ENCODE results near the gene DPYD.

The DPYD gene

DNA sequence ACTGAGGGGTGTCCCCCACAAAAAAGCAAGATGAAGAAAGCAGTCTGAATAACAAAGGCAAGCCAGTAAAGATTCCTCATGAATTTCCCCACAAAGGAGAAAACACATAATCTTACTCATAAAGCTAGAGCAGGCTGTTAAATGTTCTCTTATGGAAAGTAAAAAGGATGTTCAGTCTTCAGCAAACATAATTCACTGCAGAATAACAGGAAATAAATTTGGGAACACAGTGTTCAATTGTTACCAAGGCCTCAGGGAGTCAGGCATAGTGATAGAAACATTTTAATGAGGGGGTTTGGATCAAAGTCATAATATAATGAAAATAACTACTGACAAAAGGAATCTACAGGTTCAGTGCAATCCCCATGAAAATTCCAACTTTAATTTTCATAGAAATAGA is 297.6 kb downstream of the DPYD start:
- DNase-seq (ENCODE audit: low read depth in 1 of 2, low spot score in 1 of 2) = no peak

DNA sequence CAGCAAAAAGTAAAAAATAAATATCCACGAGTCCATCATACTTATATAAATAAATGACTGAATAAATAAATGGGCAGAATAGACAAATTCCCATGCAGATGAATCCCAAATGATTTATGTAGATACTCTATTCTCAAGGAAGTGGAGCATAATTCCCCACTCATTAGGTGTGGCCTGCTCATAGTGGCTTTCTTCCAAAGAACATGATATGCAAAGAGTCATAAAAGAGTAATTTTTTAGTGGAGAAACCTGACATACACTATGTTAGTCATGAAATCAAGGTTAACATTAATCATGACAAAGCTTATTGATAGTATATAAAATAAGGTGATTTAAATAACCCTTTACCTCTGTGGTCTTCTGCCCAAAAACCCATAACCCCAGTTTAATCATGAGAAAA is 298.9 kb downstream of the DPYD start:
- DNase-seq (ENCODE audit: low read depth in 1 of 2, low spot score in 1 of 2) = no peak

DNA sequence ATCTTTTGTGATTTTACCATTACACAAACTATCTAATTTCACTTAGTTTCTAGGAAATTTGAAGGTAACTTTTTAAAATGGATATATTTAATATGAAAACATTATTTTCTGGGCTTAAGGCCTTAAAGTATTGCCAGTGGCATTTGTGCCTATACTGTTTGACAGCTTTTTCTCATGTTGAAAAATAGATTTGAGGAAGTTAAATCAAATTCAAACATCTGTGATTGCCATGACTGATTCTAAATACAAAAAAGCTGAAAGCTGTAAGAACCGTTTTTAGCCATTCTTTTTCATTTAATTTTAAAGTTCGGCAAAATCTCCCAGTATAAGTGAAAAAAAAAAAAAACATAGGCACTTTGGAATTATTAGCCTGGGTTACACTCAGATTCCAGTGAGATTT is 301.1 kb downstream of the DPYD start:
- DNase-seq (ENCODE audit: low read depth in 1 of 2, low spot score in 1 of 2) = no peak

DNA sequence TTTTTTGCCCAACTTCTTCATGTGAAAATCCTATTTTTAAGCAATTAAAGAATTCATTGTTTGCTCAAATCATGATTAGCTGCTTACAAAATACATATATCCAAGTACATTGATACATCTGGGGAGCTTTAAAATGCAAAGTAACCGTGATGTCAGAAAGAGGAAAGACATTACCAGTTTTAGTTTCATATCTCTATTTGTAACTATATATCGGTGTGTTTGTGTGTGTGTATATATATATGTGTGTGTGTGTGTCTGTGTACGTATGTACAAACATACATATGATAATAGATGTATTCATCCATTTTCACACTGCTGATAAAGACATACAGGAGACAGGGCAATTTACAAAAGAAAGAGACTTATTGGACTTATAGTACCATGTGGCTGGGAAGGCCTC is 310.1 kb downstream of the DPYD start:
- no peak for DNase-seq (ENCODE audit: low read depth in 1 of 2, low spot score in 1 of 2)

DNA sequence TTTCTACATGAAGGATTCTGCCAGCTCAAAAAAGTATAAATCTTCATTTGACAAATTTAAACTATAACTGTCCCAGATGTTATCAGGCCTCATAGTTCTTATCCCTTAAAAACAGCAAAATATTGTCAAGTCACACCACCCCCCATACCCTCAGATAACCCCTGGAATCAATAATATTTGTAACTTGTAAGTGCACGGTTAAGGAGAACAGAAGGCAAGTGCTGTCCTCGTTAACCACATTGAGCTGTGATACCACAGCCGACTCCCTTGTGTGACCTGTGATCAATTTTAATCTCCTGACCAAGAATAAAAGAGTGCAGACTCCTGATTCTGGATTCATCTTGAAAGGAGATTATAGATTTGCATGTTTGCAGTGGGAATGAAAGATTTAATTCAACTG is 310.7 kb downstream of the DPYD start:
- no peak for DNase-seq (ENCODE audit: low read depth in 1 of 2, low spot score in 1 of 2)

DNA sequence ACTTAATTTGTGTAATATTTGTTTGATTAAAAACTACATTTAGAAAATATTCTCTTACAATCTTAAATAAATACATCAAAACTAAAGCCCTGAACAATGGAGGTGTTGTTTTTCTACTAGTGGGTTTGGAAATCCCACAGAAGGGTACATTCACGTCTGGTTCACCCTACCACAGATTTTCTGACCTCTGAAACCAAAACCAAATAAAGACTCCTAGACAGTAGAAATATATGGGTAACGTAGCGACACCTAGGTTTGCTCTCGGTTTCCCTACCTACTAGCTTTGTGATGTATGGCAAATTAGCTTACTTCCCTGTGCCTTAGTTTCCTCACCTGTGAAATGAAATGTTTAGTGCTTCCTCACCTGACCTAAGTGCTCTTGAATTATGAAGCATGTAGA is 312.6 kb downstream of the DPYD start:
- DNase-seq (ENCODE audit: low read depth in 1 of 2, low spot score in 1 of 2) = no peak

DNA sequence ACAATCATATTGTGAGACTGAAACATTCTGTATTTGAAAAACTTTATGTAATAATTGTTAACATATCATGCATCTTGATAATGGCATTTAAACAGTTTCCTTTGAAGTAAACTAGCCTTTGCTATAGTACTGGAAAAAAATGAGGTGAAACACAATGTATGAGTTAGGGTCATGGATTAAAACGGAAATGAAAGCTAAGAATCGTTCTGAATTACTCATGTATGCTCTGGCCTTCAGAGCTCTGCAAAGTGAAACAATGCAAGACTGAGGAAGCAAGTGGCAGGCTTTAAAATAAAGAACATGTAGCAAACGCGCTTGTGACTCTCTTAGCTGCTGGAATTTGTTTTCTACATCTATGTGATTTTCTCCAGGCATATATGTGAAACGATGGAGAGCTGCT is 317.1 kb downstream of the DPYD start:
- no peak for DNase-seq (ENCODE audit: low read depth in 1 of 2, low spot score in 1 of 2)

DNA sequence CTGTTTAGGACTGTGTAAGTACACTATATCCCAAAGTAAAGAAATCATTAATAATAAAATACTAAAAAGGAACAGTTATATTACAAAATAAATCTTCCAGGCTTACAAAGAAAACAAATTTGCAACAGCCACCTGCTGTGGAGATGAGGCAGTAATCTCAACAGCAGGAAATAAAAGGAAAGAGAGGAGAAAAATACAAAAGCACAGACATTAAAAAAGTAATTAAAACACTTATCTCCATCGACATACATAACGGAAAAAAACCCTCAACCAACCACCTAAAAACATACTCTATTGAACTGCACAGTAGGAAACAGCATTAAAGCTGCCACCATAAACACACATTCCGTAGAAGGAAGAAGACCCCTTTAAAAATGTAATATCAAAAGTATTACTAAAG is 317.6 kb downstream of the DPYD start:
- no peak for DNase-seq (ENCODE audit: low read depth in 1 of 2, low spot score in 1 of 2)

DNA sequence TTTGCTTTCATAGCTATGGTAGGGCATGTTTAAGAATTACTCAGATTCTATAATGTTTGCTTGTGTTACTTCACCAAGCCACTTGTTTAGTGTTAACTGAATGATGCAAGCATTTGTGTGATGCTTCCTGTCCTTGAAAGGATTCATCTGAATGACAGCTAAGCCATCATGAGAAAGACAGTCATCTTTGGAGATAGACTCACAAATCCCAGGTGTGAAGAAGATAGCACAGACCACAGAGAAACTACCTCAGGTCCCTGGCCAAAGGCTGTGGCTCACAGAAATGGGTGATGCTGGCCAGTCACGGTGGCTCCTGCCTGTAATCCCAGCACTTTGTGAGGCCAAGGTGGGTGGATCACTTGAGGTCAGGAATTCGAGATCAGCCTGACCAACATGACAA is 321.4 kb downstream of the DPYD start:
- no peak for DNase-seq (ENCODE audit: low read depth in 1 of 2, low spot score in 1 of 2)

DNA sequence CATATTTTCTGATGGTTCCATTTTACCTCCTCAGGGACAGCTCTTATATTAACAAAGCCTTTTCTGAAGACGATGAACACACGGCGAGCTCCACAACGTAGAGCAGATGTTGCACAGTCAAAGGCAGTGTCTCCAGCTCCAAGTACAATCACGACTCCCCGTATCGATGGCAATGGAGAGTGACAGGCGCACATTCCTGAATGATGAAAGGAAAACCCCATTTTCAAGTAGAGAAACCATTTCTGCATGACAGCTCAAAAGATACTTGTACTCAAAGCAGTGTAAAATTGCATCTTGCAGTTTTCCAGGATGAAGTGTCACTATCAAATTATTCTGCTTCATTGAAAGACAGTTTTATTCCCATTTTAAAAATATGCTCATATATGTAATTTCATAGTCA is 327.6 kb downstream of the DPYD start:
- DNase-seq (ENCODE audit: low read depth in 1 of 2, low spot score in 1 of 2) = no peak

DNA sequence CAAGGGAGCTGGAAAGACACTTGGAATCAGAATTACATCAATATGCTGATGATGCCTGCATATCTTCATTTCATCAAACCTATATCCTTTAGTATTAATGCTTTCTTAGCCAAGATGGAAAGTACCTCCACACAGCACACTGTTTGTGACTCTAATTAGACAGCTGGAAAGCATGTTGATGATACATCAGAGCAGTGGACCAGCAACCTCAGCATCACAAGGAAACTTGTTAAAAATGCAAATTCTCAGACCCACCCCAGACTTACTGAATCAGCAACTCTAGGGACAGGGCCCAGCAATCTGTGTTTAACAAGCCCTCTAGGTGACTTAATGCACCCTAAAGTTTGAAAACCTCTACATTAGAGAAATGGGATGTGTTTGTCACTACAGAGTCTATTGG is 332.1 kb downstream of the DPYD start:
- DNase-seq (ENCODE audit: low read depth in 1 of 2, low spot score in 1 of 2) = no peak

DNA sequence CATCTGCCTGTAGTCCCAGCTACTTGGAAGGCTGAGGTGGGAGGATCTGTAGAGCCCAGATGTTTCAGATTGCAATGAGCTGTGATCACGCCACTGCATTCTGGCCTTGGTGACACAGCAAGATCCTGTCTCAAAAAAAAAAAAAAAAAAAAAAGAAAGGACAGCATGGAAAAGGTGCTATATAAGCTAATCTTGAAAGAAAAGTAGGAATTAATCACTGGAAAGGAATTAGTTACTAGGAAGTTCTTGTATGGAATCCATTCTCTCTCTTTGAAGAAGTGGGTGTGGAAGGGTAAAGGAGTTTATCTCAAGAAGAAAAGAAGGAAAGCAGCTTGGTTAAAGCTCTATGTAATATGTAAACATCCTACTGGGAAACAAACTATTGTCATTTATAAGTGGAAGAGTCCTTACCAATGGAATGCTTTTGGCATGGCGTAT is 339.2 kb downstream of the DPYD start:
- DNase-seq (ENCODE audit: low read depth in 1 of 2, low spot score in 1 of 2) = no peak

DNA sequence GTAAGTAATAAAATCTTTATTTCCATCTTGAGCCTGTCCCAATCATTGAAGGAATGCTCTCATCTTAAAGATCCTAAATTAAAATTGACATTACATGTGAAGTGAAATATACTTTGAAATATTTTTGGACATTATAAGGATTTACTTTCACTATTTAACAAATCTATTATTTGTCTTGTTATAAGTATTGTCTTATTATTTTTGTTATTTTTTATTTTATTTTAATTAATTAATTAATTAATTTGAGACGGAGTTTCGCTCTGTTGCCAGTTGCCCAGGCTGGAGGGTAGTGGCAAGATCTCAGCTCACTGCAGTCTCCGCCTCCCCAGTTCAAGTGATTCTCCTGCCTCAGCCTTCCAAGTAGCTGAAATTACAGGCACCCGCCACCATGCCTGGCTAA is 343.2 kb downstream of the DPYD start:
- no peak for DNase-seq (ENCODE audit: low read depth in 1 of 2, low spot score in 1 of 2)

DNA sequence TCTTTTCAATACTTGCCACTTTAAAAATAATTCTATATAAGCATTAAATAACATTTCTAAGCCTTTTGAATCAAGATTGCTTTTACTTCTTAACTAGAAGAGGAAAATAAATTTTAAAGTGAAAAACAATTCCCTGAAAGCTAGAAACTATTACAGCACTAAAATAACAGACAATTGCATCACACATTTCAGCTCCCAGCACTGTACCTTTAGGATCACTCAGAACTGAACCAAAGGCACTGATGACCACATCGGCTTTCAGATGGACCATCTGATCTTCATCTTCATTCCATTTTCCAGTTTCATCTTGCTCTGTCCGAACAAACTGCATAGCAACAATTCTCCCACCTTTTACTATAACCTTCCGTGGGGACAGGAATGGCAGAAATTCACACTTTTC is 347.3 kb downstream of the DPYD start:
- DNase-seq (ENCODE audit: low read depth in 1 of 2, low spot score in 1 of 2) = no peak

DNA sequence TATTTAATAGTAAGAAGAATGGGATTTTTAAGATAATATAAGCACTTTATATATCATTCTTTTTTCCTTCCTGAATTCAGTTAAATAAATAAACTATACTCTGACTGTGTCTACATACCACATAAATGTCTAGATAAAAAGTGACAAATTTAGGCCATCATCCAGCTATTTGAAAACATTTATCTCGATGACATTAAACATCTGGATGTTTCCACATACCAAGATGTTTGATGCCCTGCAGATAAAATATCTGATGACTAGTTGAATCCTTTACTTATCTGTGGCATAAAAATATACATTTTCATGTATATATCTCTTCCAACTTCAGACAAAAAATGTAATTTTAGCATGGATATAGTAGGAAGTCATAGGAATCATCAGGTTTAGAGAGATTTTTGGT is 348.3 kb downstream of the DPYD start:
- DNase-seq (ENCODE audit: low read depth in 1 of 2, low spot score in 1 of 2) = no peak

DNA sequence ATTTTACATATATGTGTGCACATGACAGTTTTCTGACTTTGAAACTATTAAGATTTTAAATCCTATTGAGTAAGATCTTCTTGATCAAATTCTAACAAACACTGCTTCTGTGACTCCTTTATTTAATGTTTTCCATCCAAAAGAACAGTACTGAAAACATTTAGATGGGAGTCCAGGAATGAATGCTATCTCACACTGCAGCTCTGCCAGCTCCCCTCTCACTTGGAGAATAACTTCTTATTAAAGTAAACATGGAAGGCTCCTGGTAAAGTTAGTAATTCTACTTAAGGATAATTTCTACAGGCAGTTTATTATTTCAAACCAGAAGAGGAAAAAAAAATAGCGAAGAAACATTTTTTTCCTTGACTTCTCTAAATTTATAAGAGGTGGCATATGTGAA is 349.1 kb downstream of the DPYD start:
- DNase-seq (ENCODE audit: low read depth in 1 of 2, low spot score in 1 of 2) = no peak

DNA sequence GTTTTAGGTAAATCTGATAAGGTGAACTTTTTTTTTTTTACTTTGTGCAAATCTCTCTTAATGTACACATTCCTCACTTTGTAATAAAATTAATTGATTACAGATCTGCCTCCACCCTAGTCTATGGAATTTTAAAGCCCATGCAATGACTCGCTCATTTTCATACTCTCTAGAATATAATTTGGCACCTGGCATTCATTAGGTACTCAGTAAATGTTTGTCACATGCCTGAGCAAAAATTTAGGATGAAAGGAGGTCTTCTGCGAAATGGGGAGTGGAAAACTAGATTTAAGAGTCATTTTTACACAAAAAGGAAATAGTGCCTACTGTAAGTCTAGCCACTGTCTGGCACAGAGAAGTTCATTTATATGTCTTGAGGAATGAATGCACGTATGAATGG is 350.1 kb downstream of the DPYD start:
- no peak for DNase-seq (ENCODE audit: low read depth in 1 of 2, low spot score in 1 of 2)

DNA sequence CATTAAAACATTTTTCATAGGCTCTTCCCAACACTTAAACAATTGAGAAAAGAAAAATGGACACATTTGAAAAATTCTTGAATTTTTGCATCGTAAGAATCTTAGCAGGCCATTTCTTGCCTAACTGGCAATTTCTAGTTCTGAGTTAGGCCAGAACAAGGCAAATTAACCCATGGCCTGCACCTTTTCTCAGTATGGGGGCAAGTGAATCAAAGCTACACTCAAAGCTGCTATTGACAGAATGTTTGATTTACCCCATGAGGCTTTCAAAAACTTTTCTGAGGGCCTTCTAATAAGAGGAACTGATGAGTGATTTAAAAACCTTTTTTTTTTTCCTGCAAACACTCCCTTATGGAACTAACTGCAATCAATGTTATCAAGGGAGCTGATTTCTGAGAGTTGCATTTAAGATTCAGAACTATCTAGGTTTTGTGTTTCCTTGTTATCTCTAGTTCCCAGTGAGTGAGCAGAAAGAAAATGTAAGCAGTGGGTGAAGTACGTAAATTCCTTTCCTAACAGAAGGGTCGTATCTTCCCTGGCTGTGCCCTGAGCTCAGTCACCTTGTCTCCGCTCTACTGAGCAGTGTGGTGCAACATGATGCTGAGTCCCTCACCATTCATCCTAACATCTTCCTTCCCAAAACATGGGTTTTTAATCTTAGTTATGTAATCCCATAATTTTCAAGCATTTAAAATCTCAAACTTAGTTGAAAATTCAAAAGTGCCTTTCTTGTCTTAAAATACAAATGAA is 353.7 kb downstream of the DPYD start:
- DNase-seq (ENCODE audit: low read depth in 1 of 2, low spot score in 1 of 2) = no peak

DNA sequence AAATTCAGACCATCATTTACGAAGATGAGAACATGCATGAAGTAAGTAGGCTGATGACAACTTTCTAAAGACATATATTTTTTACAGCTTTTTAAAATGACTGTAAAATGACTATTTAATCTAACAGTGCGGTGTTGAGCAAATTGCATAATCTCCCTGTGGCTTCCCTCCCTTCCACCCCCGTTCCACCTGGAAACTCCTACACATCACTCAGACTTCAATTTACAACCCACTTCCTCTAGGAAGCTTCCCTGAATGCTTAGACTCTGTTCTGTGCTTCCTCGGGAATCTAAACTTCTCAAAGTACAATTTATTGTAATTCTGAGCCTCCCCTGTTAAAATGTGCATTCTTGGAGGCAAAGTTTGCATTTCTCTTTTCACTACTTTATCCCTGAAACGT is 354.9 kb downstream of the DPYD start:
- no peak for DNase-seq (ENCODE audit: low read depth in 1 of 2, low spot score in 1 of 2)

DNA sequence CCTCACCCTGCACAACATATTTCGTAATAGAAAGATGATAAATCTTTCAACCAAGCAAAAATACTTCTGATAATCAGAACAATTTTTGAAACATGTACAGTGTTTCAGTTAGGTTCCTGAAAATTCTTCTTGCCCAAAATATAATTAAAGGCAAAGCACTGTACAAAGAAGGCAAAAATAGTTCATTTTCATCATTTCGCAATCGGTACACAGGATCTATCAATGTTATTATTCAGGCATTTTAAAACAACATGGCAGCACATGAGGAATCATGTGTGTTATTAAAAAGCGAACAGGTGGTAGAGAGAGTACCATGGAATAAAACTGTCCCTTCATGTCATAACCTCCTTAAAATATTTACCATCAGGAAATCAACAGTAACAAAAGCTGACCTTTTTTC is 356.9 kb downstream of the DPYD start:
- DNase-seq (ENCODE audit: low read depth in 1 of 2, low spot score in 1 of 2) = no peak

DNA sequence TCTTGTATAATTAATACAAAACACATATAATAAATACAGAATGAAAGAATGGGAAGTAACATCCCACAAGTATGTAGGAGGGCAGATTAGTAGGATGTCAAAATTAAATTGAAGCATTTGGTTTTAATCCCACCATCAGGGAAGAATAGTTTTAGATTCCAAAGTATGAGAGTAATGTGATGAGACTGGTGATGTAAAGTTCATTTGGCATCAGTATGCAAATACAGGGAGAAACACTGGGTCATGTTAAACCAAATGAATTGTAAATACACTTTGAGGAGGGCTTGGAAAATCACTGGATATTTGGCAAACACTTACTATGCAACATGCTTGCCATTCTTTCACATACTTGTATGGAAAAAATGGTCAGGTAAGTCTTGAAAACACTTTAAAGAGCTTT is 358.8 kb downstream of the DPYD start:
- no peak for DNase-seq (ENCODE audit: low read depth in 1 of 2, low spot score in 1 of 2)

DNA sequence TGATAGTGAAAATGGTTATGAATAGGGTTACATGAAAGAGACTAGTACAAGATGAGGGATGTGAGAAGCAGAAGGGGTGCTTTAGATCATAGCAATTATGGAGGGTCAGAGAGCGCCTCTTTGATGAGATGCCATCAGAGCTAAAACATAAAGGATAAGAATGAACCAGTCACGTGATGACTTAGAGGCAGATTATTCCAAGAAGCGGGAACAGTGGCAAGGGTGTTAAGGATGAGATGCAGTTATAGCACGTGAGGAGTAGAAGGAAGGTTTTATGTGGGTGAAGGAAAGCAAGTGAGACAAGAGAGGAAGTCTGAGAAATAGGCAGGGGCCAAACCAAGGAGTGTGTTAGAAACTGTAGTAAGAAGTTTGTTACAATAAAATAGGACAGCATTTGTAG is 360.1 kb downstream of the DPYD start:
- no peak for DNase-seq (ENCODE audit: low read depth in 1 of 2, low spot score in 1 of 2)

DNA sequence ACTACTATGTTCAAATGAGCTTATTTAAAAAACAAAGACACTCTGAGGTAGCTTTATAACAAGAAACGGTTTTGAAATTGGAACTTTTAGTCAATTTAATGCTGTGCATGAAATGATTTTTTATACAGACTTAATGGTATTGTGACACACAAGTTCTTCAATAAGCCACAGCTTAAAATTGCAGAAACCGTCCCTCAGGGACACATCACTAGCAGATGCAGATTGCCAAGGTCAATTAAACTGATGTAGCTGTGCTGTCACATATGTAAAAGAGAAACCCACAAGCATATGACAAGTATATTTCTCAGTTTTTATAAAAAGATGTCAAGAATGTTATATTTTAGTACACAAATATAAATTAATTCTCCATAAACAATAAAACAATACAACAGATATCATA is 366.9 kb downstream of the DPYD start:
- no peak for DNase-seq (ENCODE audit: low read depth in 1 of 2, low spot score in 1 of 2)

DNA sequence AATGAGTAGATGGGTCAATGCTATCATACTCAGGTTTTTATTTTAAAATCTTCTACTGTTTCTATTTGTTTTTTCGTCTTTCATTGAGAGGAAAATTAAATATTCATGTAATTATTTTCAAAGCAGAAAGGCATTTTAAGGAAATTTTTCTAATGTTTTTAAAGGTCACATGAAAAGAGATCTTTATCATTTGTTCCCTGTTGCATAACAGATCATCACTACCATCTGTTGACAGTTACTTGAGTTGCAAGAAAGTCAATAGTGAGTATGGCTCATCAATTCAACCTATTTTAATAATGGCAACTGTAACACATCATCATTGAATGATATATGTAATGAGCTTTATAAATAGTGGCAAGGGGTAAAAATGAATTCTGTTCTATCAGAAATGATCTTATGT is 369.7 kb downstream of the DPYD start:
- DNase-seq (ENCODE audit: low read depth in 1 of 2, low spot score in 1 of 2) = no peak

Measured in activated T-helper 1 cell treated with anti-CD3 and anti-CD28 coated beads, Interleukin-2, amount 50 U/mL, for 16 hours (primary cell).